GM21529 (cell line): ENCODE measurements around the gene CAMK2B.
"Not testable (repeated sequence)": the region's sequence is repeated elsewhere in the genome, so short reads cannot be mapped to it uniquely, and the experiment has no call there.

Experiments used
- ATAC-seq: cut with Tn5 transposase; IDR thresholded peaks from one replicate; pipeline ENCODE4 v1.9.1; 2021; ENCODE audit not compliant: unreplicated experiment

CAMK2B gene

DNA sequence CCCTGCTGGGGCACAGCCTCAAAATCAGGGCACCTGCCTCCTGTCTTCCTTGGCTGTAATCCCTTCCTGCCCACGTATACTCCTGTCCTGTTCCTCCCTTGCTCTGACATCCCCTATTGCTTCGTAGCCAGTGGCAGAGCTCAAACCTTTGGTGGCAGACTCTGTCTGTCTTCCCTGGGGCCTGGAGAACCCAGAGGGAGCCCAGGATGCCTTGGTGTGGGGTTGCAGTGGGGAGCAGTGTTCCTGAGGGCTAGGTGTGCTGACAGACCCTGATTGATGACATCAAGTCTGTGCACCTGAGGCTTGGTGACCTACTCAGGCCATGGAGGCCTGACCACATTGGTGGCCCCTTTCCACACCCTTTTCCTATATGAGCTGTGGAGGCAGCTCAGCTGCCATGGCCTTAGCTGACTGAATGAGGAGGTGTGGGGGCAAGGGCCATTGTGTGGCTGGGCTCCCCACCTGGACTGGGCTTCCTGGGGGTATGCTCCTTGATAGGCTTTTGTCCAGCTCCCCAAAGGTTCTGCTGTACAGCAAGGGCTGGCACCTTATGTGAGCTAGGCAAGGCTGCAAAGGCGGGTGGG, 130.7 kb downstream of the CAMK2B start:
- no peak for ATAC-seq

DNA sequence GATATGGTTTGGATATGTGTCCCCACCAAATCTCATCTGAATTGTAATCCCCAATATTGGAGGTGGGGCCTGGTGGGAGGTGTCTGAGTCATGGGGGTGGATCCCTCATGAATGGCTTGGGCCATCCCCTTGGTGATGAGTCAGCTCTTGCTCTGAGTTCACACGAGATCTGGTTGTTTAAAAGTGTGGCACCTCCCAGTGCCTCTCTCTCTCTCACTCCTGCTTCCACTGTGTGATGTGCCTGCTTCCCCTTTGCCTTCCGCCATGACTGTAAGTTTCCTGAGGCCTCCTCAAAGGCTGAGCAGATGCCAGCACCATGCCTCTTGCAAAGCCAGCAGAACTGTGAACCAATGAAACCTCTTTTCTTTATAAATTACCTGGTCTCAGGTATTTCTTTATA, 131.3 kb downstream of the CAMK2B start:
- ATAC-seq: no peak

DNA sequence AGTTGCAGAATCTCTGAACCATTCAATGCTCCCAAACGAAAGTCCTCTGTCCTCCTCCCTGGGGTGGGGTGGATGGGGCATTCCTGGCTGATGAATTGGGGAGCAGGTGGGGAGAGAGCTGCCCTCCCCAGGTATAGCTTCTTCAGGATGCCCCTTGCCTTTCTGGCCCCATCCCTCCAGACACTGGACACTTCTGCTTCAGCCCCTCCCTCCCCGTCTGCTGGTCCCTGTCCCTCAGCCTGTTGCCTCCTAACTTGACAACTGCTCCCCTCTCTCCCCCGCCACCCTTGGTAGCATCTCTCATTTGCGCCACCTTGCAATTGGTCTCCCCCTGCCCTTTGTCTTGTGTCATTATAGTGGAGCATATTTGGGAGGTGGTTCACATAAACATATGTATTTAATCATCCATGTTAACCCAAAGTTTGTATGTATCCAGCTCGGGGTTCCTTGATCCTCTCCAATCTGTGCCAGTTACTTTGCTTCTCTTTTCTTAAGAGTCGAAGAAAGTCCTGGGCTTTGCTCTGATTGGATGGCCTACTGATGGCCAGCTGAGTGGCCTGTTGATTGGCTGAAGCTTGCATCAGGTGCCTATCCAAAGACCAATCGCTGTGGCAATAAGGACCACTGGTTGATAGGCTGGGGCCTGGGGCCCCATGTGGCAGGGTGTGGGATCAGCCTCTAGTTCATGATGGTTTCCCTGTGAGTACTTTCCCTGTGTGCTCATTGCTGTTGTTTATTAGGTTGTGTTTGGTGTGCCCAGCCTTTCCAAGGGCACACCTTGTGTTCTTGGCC, 132.2 kb downstream of the CAMK2B start:
- ATAC-seq: no peak

DNA sequence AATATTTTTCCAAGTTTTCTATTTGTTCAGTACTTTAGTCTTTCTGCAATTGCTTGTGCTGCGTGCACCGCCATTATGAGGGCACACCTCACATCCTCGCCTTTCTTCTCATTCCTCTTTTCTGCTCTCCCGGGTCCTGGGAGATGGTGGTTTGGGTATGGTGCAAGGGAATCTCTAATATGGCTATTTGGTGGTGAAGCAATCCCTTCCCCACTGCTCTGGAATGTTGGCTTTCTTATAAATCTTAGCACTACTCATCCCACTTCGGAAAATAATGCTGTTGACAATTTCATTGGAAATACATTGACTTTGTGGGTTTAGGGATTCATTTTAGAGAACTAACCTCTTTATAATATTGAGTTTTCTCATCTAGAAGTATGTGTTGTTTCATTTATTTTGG, 134.2 kb downstream of the CAMK2B start:
- ATAC-seq: no peak

DNA sequence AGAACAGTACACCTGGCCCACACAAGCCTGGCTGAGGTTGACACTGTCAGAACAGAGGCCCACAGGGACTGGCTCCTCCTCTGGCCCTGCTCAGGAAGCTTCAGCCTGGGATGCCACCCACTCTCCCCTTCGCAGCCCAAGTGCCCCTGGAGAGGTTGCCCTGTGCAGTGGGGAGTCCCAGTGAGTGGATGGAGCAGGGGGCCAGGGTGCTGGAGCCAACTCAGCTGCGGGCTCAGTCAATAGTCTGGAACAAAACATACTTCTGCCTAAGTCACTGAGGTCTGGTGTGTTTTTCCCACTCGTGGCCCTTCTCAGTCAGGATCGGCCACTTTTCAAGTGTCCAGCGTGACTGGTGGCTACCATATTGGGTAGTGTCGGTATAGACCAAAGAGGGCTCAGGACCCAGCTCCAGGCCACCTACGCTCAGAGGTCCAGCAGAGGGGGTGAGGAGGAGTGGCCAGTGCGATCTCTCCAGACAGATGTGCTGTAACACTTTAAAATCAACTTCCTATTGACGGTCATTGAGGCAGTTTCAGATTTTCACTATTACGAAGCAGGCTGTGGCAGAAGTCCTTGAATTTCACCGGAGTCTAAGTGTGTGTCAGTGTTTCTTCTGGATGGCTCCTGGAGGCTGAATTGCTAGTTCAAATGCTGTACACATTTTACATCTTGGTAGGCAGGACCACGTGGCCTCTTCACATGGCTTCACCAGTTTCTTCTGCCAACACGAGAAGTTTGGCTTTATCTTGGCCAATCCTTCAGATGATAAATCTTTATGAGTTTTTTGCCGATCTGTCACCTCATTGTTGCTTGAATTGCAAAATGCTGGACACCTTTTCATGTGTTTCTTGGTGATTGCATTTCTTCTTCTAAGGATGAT, 135.2 kb downstream of the CAMK2B start:
- no peak for ATAC-seq

DNA sequence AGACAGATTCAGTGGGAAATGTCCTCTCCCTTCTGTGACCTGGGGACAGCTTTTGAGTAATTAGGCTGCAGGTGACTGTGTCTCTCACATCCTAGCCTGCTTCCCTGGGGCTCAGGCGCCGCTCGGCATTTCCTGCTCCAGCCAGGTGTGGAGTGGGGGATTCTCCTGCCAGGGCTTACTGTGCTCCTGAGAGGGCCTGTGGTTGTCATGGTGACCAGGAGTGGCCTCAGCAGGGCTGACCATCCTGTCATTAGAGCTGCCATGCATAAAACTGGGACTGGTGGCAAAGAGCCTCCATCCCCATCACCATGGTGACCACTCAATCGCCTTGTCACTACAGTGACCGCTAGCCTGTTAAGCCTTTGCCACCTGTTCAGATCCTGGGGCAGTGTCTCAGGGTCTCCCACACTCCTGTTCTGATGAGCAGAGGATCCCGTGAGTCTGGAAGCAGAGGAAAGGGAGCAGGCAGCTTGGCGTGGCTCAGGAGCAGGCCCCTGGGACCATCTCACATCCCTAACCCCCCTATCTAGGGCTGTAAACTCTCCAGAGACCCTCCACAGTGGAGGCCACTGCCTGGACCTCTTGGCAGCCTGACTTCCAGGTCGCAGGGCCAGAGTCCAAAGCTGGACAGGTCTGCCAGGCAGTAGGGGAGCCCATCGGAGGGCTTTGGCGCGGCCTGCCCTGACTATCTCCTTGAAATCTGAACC, 136.0 kb downstream of the CAMK2B start, which contains the start of gene GCK:
Gene GCK, minus strand, starts transcription at position 154 of the 707 bp plus-strand sequence. CDS start 486 bp downstream, outside the sequence.
- no peak for ATAC-seq

DNA sequence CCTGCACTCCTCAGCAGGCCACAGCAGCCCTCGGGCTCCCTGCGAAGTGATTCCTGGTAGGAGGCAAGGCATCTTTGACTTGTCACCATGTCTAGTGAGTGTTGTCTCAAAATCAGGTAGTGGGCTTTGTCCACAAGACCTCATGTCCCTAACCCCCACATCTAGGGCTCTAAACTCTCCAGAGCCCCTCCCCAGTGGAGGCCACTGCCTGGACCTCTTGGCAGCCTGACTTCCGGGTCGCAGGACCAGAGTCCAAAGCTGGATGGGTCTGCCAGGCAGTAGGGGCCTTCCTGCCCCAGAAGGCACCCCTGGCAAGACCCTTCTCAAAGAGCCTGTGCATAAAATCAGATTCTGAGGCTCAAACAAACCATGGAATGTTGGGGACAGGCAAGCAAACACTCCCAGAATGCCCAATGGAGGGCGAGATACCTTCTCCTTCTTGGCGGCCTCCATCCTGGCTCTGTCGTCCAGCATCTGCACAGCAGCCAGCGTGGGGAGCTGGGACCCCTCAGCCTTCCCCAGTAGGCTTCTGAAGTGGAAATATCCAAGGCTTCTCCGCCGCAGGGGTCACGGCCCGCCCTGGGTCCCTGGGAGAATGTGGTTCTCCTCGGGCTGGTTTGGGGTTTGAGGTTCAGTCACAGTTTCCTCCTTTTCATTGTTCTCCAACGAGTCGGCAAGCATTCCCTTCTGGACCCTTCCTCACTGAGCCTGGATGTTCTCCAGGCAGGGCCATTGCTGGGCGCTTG, 136.7 kb downstream of the CAMK2B start:
- ATAC-seq: no peak

DNA sequence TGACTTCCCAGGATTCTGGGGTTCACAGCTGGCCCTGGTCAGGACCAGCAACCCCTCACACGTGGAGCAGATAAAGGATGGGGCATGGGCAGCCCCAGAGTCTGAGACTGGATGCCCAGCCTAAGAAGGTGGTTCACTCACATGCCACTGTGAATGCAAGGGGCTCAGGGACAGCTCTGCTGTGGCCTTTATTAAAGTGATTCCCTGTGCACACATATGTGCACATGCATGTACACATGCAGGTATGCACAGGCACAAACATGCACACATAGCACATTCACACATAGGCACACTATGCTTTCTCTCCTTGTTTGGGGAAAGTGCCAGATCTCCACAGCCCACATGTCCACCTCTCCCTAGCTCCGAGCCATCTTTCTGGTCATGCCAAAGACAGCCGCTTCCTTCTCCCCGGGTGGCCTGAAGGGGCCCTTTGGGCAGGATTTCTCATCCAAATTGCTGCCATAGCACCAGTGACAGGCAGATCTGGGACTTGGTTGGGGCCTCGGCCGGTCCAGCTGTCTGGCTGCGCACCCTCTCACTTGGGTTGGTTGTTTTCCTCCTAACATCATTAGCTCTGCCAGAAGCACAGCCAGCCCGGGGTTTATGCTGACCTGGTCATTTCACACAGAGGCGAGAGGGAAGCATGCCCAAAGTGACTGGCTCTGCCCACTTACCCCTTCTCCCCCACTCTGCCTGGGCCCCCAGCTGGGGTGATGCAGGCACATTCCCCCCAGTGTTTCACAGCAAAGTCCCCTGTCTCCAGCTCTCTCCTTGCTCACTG, 137.6 kb downstream of the CAMK2B start:
- ATAC-seq: no peak

DNA sequence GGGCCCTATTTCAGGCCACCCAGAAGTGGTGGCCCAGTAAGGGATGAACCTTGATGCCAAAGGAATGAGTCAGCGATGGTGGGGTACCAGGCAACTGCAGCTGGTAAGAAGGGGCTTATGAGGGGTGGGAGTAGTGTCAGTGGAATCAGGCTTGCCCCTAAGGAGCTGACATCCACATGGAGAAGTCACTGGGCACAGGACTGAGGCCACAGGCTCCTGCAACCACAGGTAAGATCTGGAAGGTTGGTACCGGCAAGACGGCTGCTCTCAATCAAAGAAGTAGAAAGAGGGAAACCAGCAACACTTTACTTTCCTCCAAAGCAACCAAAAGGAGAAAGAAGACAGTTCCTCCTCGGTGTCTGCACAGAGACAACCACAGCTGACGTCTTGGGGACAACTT, 138.7 kb downstream of the CAMK2B start:
- no peak for ATAC-seq

DNA sequence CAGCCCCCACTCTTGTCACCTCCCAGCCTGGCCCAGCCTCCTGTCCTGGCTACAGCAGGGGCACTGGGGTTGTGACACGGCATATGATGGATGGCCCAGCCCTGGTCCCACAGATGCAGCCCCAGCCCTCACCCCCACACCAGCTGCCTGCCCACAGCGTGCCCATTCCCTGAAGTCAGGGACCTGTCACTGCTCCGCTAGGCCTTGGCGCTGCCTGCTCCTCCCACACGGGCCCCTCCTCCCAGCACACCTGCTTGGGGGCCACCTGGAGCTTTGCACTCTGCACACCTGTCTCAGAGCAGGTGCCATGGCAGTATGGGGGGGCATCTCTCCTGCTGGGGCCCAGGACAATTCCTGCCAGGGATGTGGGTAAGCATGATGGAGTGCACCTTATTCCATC, 139.7 kb downstream of the CAMK2B start:
- no peak for ATAC-seq

DNA sequence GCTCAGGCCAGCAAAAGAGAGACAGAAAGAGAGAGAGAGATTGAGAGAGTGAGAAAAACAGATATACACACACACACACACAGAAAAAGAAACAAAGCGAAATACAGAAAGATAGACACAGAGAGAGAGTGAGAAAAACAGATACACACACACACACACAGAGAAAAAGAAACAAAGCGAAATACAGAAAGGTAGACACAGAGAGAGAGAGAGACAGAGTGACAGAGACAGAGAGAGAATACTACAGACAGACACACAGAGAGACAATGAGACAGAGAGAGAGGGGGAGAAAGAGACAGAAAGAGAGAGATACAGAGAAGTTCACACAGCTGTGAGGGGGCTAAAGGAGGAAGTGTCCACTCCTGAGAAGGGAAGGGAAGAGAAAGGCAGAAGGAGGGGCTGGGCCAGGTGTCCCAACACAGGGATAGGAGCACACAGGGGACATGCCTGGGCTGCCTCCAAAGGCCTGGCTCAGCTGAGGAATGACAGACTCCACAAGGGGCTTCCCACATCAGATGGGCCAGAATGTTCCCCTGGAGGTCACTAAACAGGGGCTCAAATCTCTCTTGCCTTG, 140.4 kb downstream of the CAMK2B start:
- no peak for ATAC-seq

DNA sequence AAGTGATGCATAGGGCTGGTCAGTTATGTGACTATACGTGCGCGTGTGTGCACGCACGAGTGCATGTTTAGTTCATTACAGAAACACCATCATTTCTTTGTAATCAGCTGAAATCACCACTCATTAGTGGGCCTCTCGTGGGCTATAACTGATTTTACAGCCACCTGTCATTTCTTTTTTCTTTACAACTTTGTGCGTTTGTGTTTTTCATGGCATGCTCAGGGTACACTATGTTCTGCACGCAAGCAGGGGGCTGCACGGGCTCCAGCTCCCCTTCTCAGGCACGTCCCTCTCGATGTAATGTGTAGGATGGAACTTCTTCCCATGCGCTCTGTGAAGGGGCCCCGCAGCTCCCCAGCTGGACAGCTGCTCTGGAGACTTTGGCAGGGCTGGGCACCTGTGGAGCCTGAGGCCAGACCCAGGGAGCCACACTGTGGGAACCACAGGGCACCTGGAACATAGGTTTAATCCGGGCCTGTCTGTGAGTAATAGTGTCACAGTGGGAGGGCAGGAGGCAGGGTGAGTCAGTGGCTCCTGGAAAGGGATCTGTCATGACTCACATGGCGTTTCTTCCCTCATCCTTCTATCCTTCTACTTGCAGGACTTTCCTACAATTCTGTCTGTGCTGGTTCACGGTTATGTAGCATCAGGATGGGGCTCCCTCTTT, 141.1 kb downstream of the CAMK2B start:
- ATAC-seq: no peak

DNA sequence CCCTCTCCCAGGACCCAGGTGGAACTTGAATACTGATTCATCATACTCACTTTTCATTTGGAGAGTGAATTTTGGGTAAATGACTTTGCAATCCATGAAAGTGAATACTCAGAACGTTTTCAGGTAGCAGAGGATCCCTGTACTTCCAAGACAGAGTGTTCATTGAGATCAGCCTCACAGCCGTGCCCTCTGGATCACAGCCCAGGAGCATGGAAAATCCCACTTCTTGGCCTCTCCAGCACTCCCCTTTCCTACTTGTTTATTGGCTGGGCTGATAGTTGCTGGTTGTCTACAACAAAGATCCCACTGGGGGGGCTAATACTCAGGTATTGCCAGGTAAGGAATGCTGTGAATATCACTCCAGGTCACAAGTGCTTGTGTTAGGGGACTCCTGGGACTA, 142.0 kb downstream of the CAMK2B start:
- ATAC-seq: no peak

DNA sequence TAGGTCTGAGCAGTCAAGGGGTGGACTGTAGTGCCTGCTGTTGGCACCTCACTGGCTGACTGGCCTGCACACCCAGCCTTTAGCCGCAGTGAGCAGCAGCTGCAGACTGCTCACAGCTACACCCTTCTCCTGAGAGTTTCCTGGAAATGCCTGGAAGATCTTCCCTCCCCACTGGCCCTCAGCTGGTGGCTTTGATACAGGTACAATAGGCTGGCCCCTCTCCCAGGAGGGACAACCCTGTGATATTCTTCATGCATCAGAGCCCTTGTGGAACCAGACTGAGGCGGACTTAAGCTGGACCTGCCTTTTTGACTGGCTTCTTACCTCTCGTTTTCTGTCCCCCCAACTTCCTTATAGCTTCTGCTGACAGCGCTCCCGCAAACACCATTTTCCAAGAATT, 142.6 kb downstream of the CAMK2B start:
- no peak for ATAC-seq

DNA sequence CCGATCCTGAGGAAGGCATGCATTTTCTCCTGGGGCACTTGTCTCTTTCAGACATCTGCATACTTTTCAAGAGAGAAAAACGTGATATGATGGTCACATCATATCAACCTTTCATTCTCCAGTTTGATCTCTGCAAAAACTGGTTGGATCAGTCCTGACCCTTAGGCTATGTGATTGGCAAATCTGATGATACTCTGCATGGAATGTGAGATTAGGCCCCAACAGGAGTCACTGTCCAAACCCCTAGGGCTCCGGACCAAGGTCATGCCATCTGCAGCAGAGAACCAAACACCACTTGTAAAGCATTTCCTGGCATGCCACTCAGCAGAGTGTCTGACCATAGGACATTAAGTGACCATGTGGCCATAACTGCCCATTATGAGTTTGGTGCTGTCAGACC, 144.8 kb downstream of the CAMK2B start:
- ATAC-seq: no peak

DNA sequence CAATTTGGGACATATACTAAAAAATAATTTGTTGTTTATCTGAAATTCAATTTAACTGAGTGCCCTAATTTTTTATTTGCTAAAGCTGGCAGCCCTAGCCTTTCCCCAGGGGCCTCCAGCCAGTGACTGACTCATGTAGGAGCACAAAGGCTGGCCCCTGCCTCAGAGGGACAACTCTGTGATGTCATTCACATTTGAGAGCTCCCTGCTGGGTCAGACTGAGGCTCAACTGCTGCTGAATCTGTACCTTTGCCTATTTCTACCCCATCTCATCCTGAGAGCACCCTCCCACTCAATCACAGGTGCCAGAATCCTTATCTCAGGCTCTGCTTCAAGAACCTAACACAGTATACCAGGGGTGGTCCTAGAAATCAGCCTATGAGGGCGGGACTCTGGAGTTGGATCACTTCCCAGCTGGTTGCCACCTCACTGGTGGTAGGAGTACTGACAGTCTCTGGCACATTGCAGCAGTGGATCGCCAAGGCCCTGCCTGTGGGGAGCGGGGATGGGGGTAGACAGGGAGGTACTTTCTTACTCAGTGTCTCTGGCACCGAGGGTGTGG, 147.7 kb downstream of the CAMK2B start:
- ATAC-seq: no peak

DNA sequence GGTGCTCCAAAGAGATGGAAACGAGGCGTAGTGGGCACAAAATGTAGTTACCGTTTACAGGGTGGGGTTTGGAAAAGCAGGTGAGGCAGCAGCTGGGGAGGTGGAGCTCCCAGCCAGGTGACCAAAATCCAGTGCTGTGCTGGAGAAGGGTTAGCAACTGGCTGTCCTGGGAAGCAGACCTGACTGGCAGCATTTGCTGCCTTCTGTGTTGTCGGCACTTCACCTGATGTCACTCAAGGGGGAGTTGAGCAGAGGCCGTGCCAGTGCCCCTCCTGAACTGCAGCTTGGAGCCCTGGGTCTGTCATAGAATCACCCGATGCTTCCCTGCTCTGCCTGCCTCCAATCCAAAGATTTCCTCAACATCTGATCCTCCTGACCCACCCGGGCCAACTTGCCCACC, 148.9 kb downstream of the CAMK2B start:
- ATAC-seq: no peak

DNA sequence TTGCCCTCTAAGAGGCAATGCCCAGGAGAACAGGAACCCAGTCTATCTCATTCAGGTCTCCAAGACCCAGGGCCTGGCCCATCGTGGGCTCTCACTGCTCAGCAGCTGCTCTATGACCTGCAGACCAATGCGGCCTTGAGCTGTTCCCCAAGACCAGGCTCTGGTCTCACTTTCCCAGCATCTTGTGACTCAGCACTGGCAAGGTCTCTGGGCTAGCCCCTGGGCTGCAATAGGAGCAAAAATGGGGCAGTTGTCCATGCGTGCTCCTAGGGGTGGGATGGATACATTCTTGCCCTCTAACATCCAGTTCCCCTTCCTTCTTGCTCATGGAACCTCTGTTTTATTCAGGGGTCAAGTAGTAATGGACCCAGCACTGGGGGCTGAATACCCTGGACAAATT, 149.7 kb downstream of the CAMK2B start:
- no peak for ATAC-seq

DNA sequence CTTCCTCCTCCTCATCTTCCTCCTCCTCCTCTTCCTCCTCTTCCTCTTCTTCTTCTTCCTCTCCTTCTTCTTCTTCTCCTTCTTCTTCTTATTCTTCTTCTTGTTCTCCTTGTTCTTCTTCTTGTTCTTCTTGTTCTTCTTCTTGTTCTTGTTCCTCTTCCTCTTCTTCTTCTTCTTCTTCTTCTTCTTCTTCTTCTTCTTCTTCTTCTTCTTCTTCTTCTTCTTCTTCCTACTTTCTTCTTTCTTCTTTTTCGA, 150.8 kb downstream of the CAMK2B start:
- not testable (repeated sequence) for ATAC-seq
